SKM-1 (cell line): ENCODE data around the gene PLXNA4.

Experiments used
- DNase-seq: peaks from one replicate; lab custom pipeline; 2025; ENCODE audit not compliant: unreplicated experiment; lab: John Stamatoyannopoulos, UW

Gene PLXNA4

DNA sequence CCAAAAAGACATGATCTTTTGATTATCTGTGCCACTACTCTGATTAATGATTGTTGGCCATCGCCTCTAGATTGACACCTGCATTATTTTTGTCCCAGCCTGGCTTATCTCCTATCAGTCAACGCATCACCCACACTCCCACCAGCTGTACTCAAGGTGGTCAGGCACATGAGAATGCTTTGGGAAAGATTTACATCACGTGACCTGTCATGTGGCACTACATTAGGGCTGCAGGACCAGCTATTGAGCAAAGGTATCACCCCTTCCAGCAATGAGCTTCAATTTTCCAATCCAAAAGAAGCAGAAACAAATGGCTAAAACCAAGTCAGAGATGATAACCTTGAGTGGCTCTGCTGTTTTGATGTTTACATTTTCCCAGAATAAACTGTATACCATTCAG is 204.3 kb downstream of the PLXNA4 start:
- no peak for DNase-seq

DNA sequence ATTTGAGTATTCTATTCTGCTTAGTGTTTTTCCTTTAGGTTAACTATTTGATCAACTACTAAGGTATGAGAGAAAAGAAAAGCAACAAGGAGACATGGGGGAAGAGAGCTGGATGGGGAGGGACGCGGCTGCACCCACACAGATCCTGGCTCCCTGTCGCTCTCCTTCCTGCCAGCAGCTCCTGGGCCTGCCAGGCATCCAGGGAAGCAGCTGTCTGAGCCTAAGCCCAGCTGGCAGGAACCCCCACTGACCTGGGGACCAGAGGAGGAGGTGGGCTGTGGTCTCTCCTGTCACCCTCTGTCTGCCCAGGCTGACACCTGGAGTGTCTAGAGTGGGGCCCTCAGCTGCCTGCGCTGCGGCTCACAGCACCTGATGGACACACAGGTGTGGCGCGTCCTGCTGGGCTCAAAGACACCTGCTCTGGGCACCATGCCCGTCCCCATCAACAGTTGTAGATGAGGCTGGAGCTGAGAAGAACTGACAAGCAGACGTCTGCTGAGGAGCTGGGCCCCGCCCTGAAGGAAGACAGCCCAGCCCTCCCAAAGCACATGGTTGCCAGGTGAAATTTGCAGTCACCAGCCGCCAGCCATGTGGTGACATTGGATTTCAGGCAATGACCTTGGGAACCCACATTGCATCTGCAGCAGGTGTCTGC is 207.9 kb downstream of the PLXNA4 start:
- DNase-seq: no peak

DNA sequence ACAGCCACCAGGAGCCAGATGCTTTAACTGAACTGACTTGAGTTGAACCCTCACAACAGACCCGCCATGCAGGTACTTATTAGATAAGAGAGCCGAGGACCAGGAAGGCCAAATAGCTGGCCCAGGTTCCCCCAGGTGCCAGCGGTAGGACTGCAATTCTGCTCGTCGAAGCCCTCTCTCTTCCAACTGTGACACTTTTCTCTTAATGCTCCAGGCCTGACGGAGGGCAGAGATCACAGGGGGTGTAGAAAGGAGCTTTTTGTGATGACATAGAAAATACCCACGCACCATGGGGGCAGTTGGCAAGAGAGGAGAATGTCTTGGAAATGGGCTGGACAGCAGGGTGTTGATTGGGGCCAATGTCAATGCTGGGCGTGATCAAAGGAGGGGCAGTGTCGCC is 208.5 kb downstream of the PLXNA4 start:
- no peak for DNase-seq

DNA sequence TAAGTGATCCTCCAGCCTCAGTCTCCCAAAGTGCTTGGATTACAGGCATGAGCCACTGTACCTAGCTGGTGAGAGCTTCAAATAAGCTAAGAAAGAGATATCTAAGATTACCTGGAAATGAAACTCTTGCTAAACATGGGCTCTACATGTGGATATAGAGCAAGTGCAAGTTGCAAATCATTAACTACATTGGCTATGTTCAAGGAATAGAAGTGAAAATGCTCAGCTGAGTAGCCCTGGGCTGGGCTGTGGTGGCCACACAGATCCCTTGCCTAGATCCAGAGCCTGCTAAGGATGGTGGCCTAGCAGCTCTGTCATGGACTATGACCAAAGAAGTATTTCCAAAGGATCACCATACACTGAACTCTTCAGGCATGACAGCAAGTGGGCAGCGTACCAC is 209.3 kb downstream of the PLXNA4 start:
- no peak for DNase-seq

DNA sequence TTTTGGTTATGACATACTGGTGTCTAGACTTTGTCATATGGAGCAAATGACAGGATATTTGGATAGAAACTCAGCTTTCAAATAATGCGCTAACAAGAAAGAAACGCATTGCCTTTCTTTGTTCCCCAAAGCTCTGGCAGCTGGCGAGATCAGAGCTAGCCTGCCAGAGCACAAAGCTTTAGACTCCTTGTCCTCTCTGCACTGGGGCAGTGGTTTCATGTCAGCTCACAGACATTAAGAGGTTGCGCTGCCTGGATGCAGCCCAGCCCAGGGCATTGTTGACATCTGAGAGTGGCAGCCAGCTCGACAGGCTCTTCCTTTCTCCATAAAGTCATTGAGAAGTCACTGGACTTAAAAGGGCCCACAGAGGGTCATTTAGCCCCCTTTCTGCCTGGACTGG is 212.0 kb downstream of the PLXNA4 start:
- no peak for DNase-seq

- DNase-seq: no peak
Observed at GRCh38 chr7:132362059-132362458, 214.2 kb downstream of the PLXNA4 start.

DNA sequence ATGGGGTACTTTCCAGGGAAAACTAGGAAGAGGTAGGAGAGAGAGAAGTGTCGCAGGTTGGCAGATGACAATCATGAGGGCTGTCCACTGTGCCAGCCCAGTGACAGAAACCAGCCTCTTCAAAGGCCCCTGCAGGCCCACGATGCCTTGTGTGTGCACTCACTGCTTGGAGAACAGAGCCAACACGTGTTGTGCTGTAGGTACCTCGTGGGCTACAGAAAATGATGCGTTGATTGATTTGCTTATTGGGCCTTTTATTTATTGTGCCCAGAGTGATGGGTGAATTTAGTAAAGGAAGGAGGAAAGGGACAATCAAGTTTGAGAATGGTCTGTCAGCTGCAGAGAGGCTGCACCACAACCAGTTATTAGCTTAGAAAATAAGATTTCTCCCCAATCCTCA is 215.1 kb downstream of the PLXNA4 start:
- DNase-seq: no peak

DNA sequence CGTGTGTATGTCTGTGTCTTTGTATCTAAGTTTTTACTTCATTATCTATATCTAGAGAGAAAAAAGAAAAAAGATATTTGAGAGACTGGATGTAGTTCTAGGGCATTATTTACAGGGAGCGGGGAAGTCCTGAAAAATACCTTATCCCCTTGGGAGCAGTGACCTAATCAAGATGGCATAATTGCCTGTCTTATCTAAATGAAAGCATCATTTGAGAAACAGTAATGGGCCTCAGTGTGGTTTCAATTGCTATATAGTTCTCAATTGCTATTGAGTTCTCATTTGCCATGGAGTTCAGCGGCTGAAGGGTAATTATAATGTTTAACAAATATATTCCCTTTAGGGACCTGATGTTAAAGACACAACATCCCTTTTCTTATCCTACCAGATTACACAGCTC is 216.5 kb downstream of the PLXNA4 start:
- DNase-seq: no peak

DNA sequence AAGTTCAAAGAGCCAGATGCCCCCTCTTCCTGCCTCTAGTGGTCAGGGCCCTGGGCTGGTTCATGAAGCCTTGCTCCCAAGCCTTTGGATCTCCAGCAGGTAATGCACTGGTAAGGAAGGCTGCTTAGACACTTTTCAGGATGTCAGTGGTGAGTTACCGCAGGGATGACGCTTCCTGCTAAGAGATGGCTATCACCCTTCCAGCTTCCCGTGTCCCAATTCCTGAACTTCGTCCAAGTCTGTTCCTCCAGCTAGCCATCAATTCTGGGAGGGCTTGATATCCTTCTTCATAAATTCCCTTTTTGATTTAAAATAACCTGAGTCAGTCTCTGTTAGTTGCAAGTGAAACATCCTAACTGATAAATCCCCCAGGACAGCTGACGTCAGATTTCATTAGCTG is 221.2 kb downstream of the PLXNA4 start:
- no peak for DNase-seq

DNA sequence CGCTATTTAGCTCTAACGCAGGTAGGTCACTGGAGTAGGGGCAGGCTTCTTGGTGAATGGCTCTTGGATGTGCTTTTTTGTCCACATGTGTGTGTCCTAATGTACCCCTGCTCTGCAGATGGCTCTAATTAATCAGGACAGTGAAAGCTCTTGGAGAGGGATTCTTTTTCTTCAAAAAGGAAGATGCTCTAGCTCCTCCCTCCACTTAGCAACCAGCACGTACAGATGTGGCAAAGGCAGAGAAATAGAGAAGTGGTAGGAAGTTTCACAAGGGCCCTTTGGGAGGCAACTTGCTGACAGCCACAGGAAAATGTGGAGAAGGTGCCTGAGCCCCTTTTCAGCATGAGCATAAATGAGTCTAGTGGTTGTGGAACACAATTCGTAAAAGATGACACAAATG is 221.7 kb downstream of the PLXNA4 start:
- DNase-seq: peak; percentile 69

- no peak for DNase-seq
Observed at GRCh38 chr7:132353936-132354335, 222.3 kb downstream of the PLXNA4 start.

DNA sequence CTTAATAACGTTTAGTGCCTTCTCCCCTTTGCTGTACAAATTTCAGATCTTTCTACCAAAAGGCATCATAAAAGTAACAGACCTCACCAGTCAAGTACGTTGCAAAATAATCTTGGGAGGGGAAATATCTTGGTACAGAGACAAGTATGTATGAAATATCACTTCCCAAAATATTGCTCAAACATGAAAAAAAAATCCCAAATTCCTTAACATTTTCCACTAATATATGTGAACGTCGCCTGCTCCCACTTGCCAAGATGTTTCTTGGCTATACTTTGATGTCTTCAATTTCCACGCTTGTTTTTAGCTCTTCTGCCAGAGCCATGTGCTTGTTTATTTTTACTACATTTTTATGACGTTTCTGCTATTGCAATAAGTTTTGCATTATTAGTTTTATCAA is 223.5 kb downstream of the PLXNA4 start:
- no peak for DNase-seq

DNA sequence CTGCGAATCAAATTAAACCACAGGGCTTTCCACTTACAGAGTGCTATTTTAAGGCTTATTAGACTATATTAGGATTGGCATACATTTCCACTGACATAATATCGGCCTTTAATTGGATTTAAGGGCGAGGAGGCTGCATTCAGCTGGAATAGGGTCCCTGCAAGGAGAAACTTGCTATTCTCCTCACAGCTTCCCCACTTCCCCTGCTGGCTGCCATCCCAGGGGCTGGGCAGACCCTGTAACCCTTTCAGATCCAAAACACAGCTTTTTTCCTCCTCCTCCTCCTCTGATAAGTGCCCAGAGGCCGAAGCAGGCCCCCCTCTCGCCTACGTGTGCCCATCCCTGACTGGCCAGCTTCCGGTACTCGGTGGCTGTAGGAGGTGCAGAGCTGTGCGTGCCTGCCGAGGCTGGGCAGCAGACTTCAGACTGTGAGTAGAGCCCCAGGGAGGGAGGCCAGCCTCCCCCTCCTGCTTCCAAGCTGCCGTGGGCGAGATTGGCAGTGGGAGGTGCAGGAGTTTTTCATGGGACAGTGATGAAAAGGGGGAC is 224.2 kb downstream of the PLXNA4 start:
- DNase-seq: no peak

- no peak for DNase-seq
Observed at GRCh38 chr7:132350741-132351140, 225.5 kb downstream of the PLXNA4 start.

DNA sequence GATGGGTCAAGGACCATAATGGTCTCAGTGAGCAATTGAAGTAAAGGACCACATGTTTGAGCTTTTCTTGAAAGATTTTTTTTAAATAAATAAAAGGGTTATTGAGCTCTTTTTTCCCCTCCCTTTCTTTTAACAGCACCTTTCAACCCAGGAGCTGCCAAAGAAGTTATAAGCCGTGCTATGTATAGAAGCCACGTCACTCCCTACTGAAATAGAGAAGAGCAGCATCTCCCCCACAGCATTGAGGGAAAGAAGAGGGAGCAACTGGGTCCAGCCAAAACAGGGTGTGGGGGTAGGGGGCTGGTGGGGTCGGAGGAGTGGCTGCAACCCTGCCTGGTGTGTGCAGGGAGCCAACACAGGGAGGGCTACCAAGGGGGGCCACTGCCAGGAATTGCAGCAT is 227.2 kb downstream of the PLXNA4 start:
- no peak for DNase-seq

DNA sequence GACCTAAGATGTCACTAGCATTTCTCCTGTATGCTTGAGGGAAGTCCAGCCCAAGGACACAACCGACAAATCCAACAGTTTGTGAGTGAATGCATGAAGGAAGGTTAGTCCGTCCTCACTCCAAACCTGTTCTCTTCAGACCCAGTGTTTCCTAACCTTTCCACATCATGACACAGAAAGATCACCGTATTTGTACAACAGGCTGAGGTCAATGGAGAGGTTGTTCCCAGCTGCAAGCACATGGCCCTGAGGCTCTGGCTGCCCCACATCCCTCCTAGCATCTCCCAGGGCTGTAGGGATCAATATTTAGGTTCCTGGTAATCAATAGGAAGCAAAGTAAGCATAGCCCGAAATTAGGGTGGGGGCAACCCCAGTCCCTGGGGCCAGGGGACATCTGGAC is 227.9 kb downstream of the PLXNA4 start:
- DNase-seq: no peak

DNA sequence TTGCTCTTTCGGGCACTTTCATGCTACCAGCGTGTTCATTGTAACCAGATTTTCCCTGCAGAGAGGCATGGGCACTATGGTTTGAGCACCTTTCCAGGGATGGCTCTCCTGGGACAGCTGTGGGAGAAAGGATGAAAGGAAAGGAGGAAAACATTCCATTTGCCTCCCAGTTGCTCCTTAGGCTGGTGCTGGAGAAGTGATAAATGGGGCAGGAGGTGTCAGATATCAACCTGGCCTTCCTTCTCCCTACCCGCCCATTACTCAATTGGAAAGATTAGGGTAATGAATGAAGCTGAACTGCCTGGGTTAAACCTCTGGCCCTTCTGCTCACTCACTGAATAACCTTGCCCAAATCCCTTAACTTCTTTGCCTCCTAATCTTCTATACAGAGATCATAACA is 228.4 kb downstream of the PLXNA4 start:
- no peak for DNase-seq

GRCh38 chr7:132347123-132347522 is 229.1 kb downstream of the PLXNA4 start:
- no peak for DNase-seq

GRCh38 chr7:132345543-132346129 is 230.6 kb downstream of the PLXNA4 start:
- no peak for DNase-seq

DNA sequence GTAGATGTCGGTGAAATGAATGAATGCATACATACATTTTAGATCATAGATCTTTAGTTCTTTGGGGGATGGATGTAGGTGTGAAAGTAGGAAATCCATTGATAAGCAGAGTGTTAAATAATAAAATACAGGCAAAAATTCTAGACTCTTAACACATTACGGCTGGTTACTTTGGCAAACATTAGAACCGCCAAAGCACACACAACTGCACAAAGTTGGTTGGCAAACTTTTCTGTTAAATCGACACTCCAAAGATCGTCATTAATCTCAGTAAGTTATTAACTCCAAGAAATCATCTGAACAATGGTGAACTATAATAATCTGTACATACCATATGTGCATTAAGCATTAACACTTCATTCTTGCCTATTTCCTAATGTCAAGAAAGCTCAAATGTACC is 231.2 kb downstream of the PLXNA4 start:
- no peak for DNase-seq

DNA sequence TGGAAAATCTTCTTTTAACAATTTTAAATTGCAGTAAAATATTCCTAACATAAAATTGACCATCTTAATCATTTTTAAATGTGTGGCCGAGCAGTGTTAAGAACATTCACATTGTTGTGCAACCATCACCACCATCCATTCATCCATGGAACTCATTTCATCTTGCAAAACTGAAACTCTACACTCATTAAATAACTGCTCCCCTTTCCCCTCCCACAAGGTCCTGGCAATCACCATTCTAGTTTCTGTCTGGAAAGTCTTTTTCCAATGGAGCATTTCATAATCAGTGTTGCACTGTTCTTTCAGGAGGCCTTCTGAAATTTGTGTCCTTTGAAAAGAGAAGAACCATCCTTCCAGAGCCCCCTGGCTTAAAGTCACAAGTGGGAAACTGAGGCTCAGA is 233.1 kb downstream of the PLXNA4 start:
- DNase-seq: no peak

GRCh38 chr7:132337450-132338080 is 238.7 kb downstream of the PLXNA4 start:
- no peak for DNase-seq
